ENCODE results near the gene RPRD2. TPM values are rescaled to one million over a fixed set of nuclear protein-coding genes. Genes with fewer than 3 reads are reported as not detected.

The RPRD2 gene
- total RNA-seq, 1 experiment from 2014 or later = 26.7 TPM

- H2AFZ ChIP-seq (ENCODE audit: low read depth, low read length, poor library complexity, severe bottlenecking) = no peak overlapping the region
- H3K79me2 ChIP-seq (ENCODE audit: insufficient read depth, low read length) = no peaks in the 10 kb centered on the region
- H3K9me3 ChIP-seq (ENCODE audit: control insufficient read depth in 1 of 2, insufficient read depth in 1 of 2, low read depth in 1 of 2, low read length in 2 of 2) = no peaks in the 10 kb centered on the region
- TF ChIP-seq ELF1 (IDR thresholded peaks at IDR 0.05; ENCODE audit: borderline replicate concordance, low read depth) (no peak), CTCF (IDR thresholded peaks at IDR 0.05 in 2 of 3, conservative IDR thresholded peaks at IDR 0.05 in 1 of 3; ENCODE audit: borderline replicate concordance in 1 of 3, insufficient read depth in 1 of 3, low read depth in 2 of 3, low read length in 2 of 3) (no peak)
- ChIA-PET POLR2A (no interaction called here), RAD21 (ENCODE audit: low non-redundant PET in 1 of 2, low total read pairs in 2 of 2, uncharacterized antibody in 2 of 2, unreplicated experiment in 2 of 2) (no interaction called here), CTCF (no interaction called here)
- H3K9ac ChIP-seq (ENCODE audit: low read length) = no peak overlapping the region
- 0 out of 2 replicates have a peak, but pooled peaks cover 2% of the 10 kb centered on the region for H3K27me3 ChIP-seq (ENCODE audit: insufficient read depth, low read length)
- DNase-seq (ENCODE audit: low read depth, low spot score) = no peak
- H3K27ac ChIP-seq (ENCODE audit: low read depth, low read length) = no peak overlapping the region
- H3K9me2 ChIP-seq (ENCODE audit: insufficient read depth) = no peaks in the 10 kb centered on the region
- no peak overlapping the region for H3K4me2 ChIP-seq (ENCODE audit: low read length)
- no peak for ATAC-seq
- H3K36me3 ChIP-seq (ENCODE audit: control insufficient read depth in 1 of 2, insufficient read depth in 2 of 2, low read length in 2 of 2) = no peaks in the 10 kb centered on the region; a peak in 1 of 4 replicates
- intact Hi-C loops (cut with micrococcal nuclease) = no loop called here
- no peaks in the 10 kb centered on the region for H3K4me1 ChIP-seq (ENCODE audit: control insufficient read depth in 1 of 2, insufficient read depth in 2 of 2, low read length in 2 of 2)
- BruUV-seq (replicated peaks) = no TSS peak
- no peak overlapping the region for H3K4me3 ChIP-seq (replicated peaks in 1 of 2; ENCODE audit: low read depth in 1 of 2, low read length in 2 of 2)
- H4K20me1 ChIP-seq (ENCODE audit: insufficient read depth) = no peaks in the 10 kb centered on the region
Observed at GRCh38 chr1:150477733-150478132, 113.8 kb downstream of the RPRD2 start.

GRCh38 chr1:150479370-150479769, 115.4 kb downstream of the RPRD2 start:
- H3K27ac ChIP-seq (ENCODE audit: low read depth, low read length) = no peak overlapping the region
- H3K4me3 ChIP-seq (replicated peaks in 1 of 2; ENCODE audit: low read depth in 1 of 2, low read length in 2 of 2) = no peak overlapping the region
- 0 out of 2 replicates have a peak, but pooled peaks cover 2% of the 10 kb centered on the region for H3K27me3 ChIP-seq (ENCODE audit: insufficient read depth, low read length)
- H3K4me1 ChIP-seq (ENCODE audit: control insufficient read depth in 1 of 2, insufficient read depth in 2 of 2, low read length in 2 of 2) = no peaks in the 10 kb centered on the region
- H3K9ac ChIP-seq (ENCODE audit: low read length) = no peak overlapping the region
- no peaks in the 10 kb centered on the region for H3K79me2 ChIP-seq (ENCODE audit: insufficient read depth, low read length)
- no peaks in the 10 kb centered on the region for H3K9me3 ChIP-seq (ENCODE audit: control insufficient read depth in 1 of 2, insufficient read depth in 1 of 2, low read depth in 1 of 2, low read length in 2 of 2)
- ChIA-PET POLR2A (no interaction called here), RAD21 (ENCODE audit: low non-redundant PET in 1 of 2, low total read pairs in 2 of 2, uncharacterized antibody in 2 of 2, unreplicated experiment in 2 of 2) (no interaction called here), CTCF (no interaction called here)
- H3K9me2 ChIP-seq (ENCODE audit: insufficient read depth) = no peaks in the 10 kb centered on the region
- H3K36me3 ChIP-seq (ENCODE audit: control insufficient read depth in 1 of 2, insufficient read depth in 2 of 2, low read length in 2 of 2) = no peaks in the 10 kb centered on the region
- no peak overlapping the region for H3K4me2 ChIP-seq (ENCODE audit: low read length)
- ATAC-seq (no peak), DNase-seq (ENCODE audit: low read depth, low spot score) (no peak)
- intact Hi-C loops (cut with micrococcal nuclease) = no loop called here
- no TSS peak for BruUV-seq (replicated peaks)
- H2AFZ ChIP-seq (ENCODE audit: low read depth, low read length, poor library complexity, severe bottlenecking) = no peak overlapping the region
- no peaks in the 10 kb centered on the region for H4K20me1 ChIP-seq (ENCODE audit: insufficient read depth)
- no peak for TF ChIP-seq CEBPB (IDR thresholded peaks at IDR 0.05; ENCODE audit: low read depth)
- TF ChIP-seq TCF7L2 (IDR thresholded peaks at IDR 0.05; ENCODE audit: borderline replicate concordance, extremely low read depth, insufficient read depth, insufficient read length) = no peak
- no peak for TF ChIP-seq ZBTB33 (IDR thresholded peaks at IDR 0.05; ENCODE audit: extremely low read depth, insufficient replicate concordance, low read length)
- TF ChIP-seq SP1 (IDR thresholded peaks at IDR 0.05; ENCODE audit: low read depth) = no peak
- TF ChIP-seq CBX3 (IDR thresholded peaks at IDR 0.05; ENCODE audit: low read depth) = no peak
- TF ChIP-seq POLR2AphosphoS5 (IDR thresholded peaks at IDR 0.05; ENCODE audit: low read depth, low read length) = no peak
- no peak for TF ChIP-seq FOSL1 (IDR thresholded peaks at IDR 0.05; ENCODE audit: low read depth)
- TF ChIP-seq POLR2A (IDR thresholded peaks at IDR 0.05; ENCODE audit: borderline replicate concordance, extremely low read depth, insufficient read depth, insufficient read length) = no peak
- TF ChIP-seq MAX (IDR thresholded peaks at IDR 0.05) = no peak
- TF ChIP-seq ELF1 (IDR thresholded peaks at IDR 0.05; ENCODE audit: borderline replicate concordance, low read depth) = no peak
- TF ChIP-seq RAD21 (IDR thresholded peaks at IDR 0.05; ENCODE audit: low read depth) = no peak
- no peak for TF ChIP-seq ATF3 (IDR thresholded peaks at IDR 0.05)
- TF ChIP-seq SIN3A (IDR thresholded peaks at IDR 0.05; ENCODE audit: low read depth) = no peak
- TF ChIP-seq CTCF (IDR thresholded peaks at IDR 0.05 in 2 of 3, conservative IDR thresholded peaks at IDR 0.05 in 1 of 3; ENCODE audit: borderline replicate concordance in 1 of 3, insufficient read depth in 1 of 3, low read depth in 2 of 3, low read length in 2 of 3) = no peak
